GM21619 (cell line): ENCODE data around the gene EARS2.
"Not testable (repeated sequence)": the region's sequence is repeated elsewhere in the genome, so short reads cannot be mapped to it uniquely, and the experiment has no call there.

Experiments used
- ATAC-seq: cut with Tn5 transposase; IDR thresholded peaks from one replicate; pipeline ENCODE4 v1.9.1; 2021; ENCODE audit not compliant: unreplicated experiment

The EARS2 gene

DNA sequence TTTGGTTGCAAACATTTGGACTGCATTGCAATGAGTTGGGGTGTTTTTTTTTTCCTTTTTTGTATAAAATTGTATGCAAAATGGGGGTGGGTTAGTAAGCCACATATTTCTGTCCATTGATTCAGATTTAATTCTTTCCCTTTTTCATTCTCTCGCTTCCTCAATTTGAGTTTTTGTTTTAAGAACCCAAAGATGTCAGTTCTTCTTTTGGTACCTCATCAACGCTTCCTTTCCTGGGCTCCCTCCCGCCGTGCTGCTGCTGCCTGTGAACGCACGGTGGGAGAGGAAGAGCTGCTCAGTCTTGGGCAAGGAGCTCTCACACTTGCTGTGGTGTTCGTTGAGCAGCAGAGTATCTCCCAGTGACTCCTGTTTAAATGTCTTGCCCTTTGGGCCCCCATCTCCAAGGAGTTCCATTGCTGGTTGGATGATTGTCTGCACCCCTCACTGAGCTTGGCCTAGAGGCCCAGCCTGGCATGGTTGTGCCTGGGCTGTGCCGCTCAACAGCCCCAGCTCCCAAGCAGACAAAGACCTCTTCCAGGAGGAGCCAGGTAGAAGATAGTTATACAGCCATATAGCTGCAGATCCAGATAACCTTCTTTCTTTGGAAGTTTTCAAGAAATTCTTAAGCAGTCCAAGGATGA is 14.0 kb upstream of the EARS2 start:
- ATAC-seq = no peak

DNA sequence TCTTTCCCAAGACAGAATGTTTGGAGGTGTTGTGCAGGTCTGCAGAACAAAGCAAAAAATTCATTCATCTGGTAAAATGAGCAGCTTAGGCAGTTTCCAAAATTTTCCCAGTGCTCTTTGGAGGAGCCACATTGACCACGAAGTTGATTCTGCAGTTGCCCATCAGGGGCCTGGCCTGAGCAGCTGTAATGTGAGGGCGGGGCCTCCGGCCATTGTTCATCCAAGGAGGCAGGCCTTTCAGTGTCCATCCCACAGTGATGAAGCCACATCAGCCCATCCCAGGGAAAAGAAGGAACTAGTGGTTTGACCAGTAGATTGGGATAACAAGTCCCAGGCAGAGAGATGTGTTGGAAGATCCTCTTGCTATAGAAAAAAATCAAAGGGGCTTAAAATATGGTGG is 10.5 kb upstream of the EARS2 start:
- ATAC-seq = no peak

DNA sequence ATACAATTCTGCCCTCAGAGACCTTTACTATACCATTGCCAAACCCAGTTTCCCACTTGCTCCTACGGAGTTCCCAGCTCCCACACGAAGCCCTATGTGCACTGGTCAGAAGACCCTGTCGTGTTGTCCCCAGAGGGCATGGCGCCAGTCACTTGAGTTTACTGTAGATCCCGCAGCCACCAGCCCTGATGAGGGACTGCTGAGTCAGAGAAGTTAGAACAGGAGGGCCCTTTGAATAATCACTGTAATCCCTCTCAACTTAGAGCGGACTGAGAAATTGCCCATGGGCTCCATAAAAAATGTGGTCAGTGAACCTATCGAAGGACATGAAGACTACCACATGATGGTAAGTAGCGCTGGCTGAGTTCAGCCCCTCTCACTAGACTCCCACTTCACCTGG is 9.6 kb upstream of the EARS2 start:
- no peak for ATAC-seq

DNA sequence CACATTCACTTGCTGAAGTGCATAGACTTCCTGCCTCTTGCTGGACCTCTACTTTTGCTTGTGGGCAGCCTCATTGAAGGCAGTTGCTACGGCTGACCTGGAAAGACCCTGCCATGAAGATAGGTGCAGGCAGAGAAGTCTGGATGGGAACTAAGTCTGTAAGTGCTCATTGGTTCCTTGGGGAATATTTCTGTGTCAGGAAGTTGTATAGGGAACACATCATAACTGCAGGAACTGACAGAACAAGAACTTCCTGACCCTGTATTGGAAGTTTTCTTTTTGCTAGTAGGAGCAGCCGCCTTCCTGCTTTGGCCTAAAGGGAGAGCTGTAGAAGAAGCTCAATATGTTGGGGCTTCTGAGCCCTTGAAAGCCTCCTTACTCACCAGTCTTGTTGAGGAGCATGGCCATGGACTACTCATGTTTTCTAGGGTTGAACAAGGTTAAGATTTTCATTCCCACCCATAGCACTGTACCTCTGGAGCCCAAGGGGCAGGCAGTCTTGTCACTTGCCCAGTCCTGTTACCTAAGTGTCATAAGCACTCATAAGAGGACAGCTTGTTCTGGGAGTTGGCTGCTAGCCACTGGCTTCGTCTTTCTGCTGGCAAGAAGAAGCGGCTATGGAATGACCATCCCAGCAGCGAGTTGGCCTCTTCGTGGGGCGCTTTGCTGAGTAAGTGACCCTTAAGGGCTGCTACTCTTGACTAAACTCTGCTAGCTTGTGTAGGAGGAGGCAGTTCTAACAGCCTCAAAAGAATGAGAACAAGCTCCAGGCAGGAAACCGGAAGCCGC is 7.6 kb upstream of the EARS2 start:
- no peak for ATAC-seq

DNA sequence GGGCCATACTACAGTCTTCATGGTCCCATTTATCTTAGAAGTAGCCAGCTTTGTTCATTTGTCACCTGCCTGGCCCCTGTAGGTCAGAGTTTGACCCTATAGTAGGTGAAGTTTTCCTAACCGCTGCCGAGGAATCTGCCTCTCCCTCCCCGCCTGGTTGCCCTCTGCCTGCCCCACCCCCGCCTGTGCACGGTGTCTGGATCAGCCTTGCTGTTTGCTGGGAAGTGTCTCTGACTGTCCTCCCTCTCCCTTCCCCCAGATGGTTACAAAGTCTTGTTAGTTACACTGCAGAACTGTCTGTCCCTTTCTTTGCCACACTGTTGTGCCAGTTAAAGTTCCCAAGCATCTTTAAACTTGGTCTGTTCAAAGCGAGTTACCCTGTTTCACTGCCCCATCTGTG is 6.0 kb upstream of the EARS2 start:
- no peak for ATAC-seq

DNA sequence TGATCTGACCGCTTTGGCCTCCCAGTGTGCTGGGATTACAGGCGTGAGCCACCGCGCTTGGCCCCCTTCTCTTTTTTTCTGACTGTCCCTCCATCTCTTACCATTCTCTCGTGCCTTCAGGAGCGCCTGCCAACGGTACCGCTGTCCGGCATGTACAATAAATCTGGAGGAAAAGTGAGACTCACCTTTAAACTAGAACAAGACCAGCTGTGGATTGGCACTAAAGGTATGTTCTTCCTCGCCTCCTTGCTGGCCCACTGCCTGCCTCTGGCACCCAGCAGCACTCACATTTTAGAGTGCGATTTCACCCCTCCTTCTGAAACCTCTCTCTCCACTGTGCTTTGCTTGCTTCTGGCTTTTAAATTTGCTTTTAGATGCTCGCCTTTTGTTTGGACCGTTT is 5.4 kb upstream of the EARS2 start:
- ATAC-seq = no peak

DNA sequence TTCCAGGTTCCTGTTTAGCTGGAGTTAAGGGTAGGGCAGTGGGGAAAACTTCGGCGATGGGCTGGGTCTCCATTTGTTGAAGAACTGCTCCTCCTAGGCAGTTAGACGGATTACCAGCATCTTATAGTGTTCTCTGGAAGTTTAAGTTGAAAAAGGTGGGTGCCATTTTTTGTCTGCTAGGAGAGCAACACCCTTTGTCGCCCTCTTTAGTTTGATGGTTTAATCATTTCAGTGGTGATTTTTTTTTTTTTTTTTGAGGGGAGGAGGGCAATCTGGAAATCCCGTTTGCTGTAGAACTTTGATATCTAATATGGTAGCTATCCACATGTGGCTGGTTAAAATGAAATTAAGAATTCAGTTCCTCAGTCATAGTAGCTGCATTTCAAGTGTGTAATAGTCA is 4.4 kb upstream of the EARS2 start:
- no peak for ATAC-seq

DNA sequence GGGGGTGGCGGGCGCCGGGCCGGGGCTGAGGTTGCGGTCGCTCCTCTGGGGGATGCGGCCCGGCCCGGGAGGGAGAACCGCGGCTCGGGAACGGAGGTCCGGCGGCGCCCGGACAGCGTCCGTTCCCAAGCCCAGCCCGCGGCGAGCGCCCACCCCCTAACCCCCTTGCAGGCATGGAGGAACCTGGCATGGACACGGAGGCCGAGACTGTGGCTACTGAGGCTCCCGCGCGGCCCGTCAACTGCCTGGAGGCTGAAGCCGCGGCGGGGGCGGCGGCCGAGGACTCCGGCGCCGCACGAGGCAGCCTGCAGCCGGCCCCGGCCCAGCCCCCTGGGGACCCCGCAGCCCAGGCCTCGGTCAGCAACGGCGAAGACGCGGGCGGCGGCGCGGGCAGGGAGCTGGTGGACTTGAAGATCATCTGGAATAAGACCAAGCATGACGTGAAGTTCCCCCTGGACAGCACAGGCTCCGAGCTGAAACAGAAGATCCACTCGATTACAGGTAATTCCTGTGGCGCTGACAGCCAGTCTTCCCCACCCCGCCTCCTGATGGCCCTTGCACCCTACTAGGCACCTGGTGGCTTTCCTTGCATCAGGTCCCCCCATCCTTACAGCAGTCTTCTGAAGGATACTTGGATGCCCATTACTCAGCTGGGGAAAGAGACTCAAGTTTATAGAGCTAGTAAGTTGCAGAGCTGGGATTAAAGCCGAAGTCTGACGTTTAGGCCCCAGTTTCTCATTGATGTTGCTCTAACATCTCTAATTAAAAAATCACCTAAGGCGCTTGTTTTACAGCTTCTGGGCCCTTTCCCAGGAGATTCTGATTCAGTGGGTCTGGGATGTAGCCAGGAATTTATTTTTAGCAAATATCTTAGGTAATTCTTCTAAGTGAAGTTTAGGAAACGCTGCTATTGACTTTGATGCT is 891 bp upstream of the EARS2 start:
- peak; percentile 8 for ATAC-seq

DNA sequence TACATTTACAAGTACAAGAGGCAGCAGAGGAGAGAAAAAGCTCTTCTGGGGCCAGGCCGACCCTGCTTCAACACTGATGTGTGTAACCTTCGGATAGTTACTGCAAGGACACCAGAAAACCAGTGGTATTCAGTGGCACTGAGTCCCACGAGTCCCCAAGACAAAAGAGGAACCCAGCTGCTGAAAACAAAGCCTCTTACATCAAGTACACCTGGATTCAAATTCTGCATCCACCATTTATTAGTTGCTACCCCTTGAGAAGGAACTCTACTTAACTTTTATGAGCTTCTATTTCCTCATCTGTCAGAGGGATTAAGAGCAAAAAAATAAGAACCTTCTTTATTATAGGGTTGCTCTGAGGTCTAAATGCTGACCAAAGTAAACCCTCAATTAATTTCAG is 2.6 kb downstream of the EARS2 start:
- no peak for ATAC-seq

DNA sequence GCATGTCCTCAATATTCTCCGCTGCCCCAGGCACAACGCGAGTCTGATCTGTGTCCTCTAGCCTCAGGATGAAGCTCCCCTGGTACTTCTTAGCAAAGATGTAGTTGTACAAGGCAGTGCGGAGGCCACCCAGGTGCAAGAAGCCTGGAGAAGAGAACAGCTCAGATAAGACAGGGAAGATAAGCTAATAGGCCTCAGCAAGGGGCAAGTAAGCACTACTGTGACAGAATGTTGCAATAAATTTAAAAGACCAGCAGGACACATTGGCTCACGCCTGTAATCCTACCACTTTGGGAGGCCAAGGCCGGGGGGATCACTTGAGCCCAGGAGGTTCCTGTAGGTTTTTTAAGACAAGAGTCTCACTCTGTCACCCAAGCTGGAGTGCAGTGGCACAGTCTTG is 5.0 kb downstream of the EARS2 start:
- no peak for ATAC-seq

DNA sequence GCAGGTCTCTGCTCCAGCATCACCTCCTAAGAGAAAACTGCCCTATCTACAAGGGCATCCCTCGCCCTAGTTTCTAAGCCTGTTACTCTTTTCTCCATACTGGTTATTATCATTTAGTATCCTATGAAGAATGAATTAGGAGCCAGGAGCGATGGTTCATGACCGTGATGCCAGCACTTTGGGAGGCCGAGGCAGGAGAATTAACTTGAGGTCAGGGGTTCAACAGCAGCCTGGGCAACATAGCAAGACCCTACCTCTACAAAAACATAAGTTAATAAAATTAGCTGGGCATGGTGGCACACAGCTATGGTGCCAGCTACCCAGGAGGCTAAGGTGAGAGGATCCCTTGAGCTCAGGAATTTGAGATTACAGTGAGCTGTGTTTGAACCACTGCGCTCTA is 7.2 kb downstream of the EARS2 start:
- ATAC-seq = no peak

DNA sequence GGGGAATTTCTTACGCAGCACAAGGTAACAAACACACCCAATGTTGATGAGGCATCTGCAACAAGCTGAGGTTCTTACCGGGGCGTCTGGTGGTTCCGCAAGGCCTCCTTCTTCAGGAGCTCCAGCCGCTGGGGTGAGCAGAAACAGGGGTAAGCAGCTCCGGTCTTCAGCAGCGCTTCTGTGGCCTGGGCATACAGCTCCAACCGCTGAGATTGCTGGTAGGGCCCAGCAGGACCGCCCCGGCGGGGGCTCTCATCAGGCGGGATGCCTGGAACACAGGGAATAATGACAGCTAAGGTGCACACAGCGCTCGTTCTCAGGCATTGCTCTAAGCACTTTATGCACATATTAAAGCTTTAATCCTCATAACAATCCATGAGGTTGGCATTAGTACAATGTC is 12.7 kb downstream of the EARS2 start:
- ATAC-seq = no peak

DNA sequence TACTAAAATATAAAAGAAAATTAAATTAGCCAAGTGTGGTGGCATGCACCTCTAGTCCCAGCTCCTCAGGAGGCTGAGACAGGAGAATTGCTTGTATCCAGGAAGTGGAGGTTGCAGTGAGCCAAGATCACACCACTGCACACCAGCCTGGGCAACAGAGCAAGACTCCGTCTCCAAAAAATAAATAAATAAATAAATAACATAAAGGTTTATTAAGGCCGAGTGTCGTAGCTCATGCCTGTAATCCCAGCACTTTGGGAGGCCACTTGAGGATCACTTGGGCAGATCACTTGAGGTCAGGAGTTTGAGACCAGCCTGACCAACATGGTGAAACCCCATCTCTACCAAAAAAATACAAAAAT is 16.4 kb downstream of the EARS2 start:
- not testable (repeated sequence) for ATAC-seq

DNA sequence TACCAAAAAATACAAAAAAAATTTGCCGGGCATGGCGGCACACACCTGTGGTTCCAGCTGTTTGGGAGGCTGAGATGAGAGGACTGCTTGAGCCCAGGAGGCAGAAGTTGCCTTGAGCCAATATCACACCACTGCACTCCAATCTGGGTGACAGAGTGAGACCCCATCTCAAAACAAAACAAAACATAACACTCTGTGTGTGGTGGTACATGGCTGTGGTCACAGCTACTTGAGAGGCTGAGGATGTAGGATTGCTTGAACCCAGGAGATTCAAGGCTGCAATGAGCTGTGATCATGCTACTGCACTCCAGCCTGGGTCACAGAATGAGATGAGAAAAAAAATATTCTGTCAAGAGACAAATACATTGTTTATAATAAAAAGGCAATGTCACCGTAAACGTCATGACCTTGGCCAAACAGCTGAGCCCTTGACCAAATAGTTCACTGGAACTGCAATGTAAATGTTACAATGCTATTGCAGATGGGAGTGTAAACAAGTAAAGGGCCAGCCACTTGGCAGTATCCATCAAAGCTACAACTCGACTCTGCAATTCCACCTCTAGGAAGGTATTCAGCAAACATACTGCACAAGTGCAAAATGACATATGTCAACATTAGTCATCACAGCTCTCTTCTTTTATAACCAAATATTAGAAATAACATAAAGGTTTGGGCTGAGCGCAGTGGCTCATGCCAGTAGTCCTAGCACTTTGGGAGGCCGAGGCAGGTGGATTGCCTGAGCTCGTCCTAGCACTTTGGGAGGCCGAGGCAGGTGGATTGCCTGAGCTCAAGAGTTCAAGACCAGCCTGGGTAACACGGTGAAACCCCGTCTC is 16.9 kb downstream of the EARS2 start:
- ATAC-seq = no peak

DNA sequence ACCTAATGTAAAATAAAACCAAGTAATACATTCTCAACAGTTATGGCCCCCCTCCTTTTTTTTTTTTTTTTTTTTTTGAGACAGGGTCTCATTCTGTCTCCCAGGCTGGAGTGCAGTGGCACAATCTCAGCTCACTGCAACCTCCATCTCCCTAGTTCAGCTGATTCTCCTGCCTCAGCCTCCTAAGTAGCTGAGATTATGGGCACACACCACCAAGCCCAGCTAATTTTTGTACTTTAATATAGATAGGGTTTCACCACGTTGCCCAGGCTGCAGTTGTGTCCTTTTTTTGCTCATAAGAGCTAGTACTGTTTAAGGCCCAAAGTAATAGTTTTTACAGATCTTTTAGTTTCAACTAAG is 18.3 kb downstream of the EARS2 start:
- no peak for ATAC-seq

DNA sequence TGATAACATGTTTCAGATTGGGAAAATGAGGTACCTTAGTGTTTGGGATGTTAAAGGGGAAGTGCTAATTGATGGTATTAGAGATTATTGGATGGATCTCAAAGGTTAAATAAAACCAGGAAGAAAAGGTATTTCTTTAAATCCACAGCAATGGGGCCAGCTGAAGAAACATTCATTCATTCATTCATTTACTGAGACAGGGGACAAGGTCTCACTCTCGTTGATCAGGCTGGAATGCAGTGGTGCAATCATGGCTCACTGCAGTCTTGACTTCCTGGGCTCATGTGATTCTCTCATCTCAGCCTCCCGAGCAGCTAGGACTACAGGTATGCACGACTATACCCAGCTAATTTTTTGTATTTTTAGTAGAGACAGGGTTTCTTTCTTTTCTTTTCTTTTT is 19.8 kb downstream of the EARS2 start:
- ATAC-seq = no peak

DNA sequence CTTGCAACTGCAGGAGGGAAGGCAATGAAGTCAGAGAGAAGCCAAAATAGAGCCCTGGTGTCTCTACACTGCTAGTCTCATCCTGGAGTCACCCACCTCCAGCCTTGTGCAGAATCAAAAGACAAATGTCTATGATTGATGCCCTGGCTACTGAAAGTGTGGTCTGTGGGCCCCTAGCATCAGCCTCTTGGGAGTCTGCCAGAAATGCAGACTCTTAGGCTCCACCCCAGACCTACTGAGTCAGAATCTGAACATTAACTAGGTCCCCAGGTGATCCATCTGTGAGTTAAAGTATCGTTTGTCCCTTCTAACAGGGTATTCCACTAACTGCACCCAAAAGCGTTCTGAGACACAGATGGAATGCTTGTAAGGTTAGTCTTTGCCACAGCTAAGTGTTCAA is 21.2 kb downstream of the EARS2 start:
- no peak for ATAC-seq

DNA sequence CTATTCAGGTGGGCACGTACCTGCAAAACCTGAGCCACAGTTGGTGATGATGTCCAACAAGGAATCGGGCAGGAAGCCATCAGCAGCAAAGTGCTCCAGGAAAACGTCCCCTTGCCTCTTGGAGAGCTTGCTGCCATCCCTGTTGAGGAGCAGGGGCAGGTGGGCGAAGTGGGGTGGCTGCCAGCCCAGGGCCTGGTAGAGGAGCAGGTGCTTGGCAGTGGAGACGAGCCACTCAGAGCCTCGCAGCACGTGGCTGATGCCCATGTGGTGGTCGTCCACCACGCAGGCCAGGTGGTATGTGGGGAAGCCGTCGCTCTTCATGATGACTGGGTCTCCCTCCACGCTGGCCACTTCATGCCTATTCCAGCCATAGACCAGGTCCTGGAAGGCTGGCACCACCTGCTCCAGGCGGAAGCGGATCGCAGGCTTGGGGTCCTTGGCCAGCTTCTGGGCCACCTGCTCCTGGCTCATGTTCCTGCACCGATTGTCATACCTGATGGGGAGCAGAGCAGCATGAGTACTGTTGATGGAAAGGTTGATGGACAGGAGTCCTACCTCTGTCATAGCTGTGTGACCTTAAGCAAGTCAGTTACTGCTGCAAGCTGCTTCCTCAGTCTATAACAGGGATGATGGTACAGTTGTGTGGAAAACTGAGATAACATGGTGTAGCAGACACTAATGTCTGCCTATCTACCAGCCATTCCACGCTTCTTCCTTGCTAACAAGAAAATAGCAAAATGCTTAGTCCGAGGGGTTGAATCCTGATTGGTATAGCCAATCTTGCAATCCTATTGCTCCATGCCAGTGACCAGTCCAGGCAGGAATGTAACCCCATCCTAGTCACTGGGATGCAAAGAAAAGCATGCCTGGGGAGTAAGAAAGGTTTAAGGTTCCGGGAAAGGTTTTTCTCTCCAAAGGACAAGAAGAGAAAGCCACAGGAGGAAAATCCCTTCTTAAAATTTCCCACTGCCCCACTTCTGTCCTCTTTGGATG is 22.0 kb downstream of the EARS2 start:
- ATAC-seq = no peak

DNA sequence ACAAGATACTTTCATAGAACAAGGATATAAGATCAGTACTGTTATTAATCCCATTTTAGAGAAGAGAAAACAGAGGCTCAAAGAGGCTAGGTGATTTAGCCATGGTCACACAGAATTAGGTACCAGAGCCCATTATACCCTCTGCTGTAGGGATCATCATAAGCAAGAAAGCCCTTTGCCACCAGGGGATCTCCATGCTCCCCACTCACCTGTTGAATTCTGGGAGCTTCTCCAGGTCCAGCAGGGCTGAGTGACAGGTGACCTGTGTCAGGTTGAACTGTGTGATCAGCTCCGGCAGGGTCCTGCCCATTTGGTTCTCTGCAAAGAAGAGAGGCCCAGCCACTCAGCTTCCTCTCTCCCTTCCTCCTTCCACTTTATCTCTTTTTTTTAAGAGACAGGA is 24.7 kb downstream of the EARS2 start:
- ATAC-seq = no peak

DNA sequence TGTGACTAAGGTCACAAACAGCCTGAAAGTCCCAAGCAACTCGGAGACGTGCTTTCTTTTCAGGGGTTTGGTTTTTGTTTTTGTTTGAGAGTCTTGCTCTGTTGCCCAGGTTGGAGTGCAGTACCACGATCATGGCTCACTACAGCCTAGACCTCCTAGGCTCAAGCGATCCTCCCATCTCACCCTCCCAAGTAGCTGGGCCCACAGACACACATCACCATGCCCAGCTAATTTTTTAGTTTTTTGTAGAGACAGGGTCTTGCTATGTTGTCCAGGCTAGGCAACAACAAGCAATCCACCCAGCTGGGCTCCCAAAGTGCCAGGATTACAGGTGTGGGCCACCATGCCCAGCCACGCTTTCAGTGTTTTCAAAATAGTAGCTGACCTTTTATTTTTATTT is 27.1 kb downstream of the EARS2 start:
- no peak for ATAC-seq
